ENCODE results near the gene MAF. TPM values are rescaled to one million over a fixed set of nuclear protein-coding genes. Genes with fewer than 3 reads are reported as not detected.

MAF gene
- total and polyA plus RNA-seq, 3 experiments from 2014 or later = 2.2 to 37.6 (median 36.7) TPM

GRCh38 chr16:79610771-79611170 is 10.2 kb upstream of the MAF start:
- H3K27ac Mint-ChIP-seq = no peak overlapping the region
- Histone ChIP-seq H3K4me1 (ENCODE audit: insufficient read depth, low read length) (no peaks in the 10 kb centered on the region), H3K27ac (ENCODE audit: low read depth, low read length) (no peak overlapping the region), H3K9me3 (ENCODE audit: low read length) (no peaks in the 10 kb centered on the region), H3K36me3 (ENCODE audit: insufficient read depth, low read length) (no peaks in the 10 kb centered on the region), H3K27me3 (ENCODE audit: insufficient read depth, low read length, poor library complexity, severe bottlenecking) (no peaks in the 10 kb centered on the region), H3K4me3 (ENCODE audit: low read length) (no peak overlapping the region)
- POLR2A ChIA-PET = no interaction called here
- DNase-seq = no peak
- H3K36me3 Mint-ChIP-seq = no peaks in the 10 kb centered on the region
- CTCF ChIA-PET = interaction anchor here (1.2 kb wide), 1 partner anchor 9 kb away, joined by 3 read pairs; no protein-coding TSS in a partner anchor
- H3K27me3 Mint-ChIP-seq = peaks cover 5 to 26% of the 10 kb centered on the region in 2 donors
- no peaks in the 10 kb centered on the region for H3K9me3 Mint-ChIP-seq
- no peak overlapping the region for H3K4me3 Mint-ChIP-seq
- H3K4me1 Mint-ChIP-seq = no peaks in the 10 kb centered on the region

GRCh38 chr16:79609861-79610260 is 9.3 kb upstream of the MAF start:
- H3K9me3 Mint-ChIP-seq = no peaks in the 10 kb centered on the region
- Histone ChIP-seq H3K36me3 (ENCODE audit: insufficient read depth, low read length) (no peaks in the 10 kb centered on the region), H3K4me1 (ENCODE audit: insufficient read depth, low read length) (no peaks in the 10 kb centered on the region), H3K27me3 (ENCODE audit: insufficient read depth, low read length, poor library complexity, severe bottlenecking) (no peaks in the 10 kb centered on the region), H3K9me3 (ENCODE audit: low read length) (no peaks in the 10 kb centered on the region), H3K4me3 (ENCODE audit: low read length) (no peak overlapping the region), H3K27ac (ENCODE audit: low read depth, low read length) (no peak overlapping the region)
- H3K4me3 Mint-ChIP-seq = no peak overlapping the region
- no peaks in the 10 kb centered on the region for H3K4me1 Mint-ChIP-seq
- POLR2A ChIA-PET = no interaction called here
- H3K27ac Mint-ChIP-seq = no peak overlapping the region
- no peak for DNase-seq
- H3K36me3 Mint-ChIP-seq = no peaks in the 10 kb centered on the region
- peaks cover 5 to 26% of the 10 kb centered on the region in 2 donors for H3K27me3 Mint-ChIP-seq
- CTCF ChIA-PET = no interaction called here

- H3K4me1 Mint-ChIP-seq = no peaks in the 10 kb centered on the region
- POLR2A ChIA-PET = no interaction called here
- H3K4me3 ChIP-seq (ENCODE audit: low read length) = no peak overlapping the region
- H3K9me3 ChIP-seq (ENCODE audit: low read length) = no peaks in the 10 kb centered on the region
- DNase-seq = no peak
- no peaks in the 10 kb centered on the region for H3K27me3 ChIP-seq (ENCODE audit: insufficient read depth, low read length, poor library complexity, severe bottlenecking)
- no peaks in the 10 kb centered on the region for H3K36me3 Mint-ChIP-seq
- no peak overlapping the region for H3K27ac Mint-ChIP-seq
- no peak overlapping the region for H3K4me3 Mint-ChIP-seq
- H3K27ac ChIP-seq (ENCODE audit: low read depth, low read length) = no peak overlapping the region
- CTCF ChIA-PET = interaction anchor here (2.3 kb wide), 1 partner anchor 10 kb away, joined by 7 read pairs; no protein-coding TSS in a partner anchor
- no peaks in the 10 kb centered on the region for H3K4me1 ChIP-seq (ENCODE audit: insufficient read depth, low read length)
- H3K9me3 Mint-ChIP-seq = no peaks in the 10 kb centered on the region
- no peaks in the 10 kb centered on the region for H3K36me3 ChIP-seq (ENCODE audit: insufficient read depth, low read length)
- H3K27me3 Mint-ChIP-seq = peaks cover 5 to 26% of the 10 kb centered on the region in 2 donors
Observed at GRCh38 chr16:79608976-79609375, 8.4 kb upstream of the MAF start.

GRCh38 chr16:79607587-79607986 is 7.0 kb upstream of the MAF start:
- Mint-ChIP-seq H3K9me3 (no peaks in the 10 kb centered on the region), H3K27ac (no peak overlapping the region), H3K4me1 (peaks cover 3 to 5% (median 3%) of the 10 kb centered on the region in 3 donors), H3K27me3 (peaks cover 5 to 23% of the 10 kb centered on the region in 2 donors), H3K36me3 (no peaks in the 10 kb centered on the region), H3K4me3 (no peak overlapping the region)
- Histone ChIP-seq H3K27ac (ENCODE audit: low read depth, low read length) (no peak overlapping the region), H3K4me3 (ENCODE audit: low read length) (no peak overlapping the region), H3K27me3 (ENCODE audit: insufficient read depth, low read length, poor library complexity, severe bottlenecking) (no peaks in the 10 kb centered on the region), H3K36me3 (ENCODE audit: insufficient read depth, low read length) (no peaks in the 10 kb centered on the region), H3K9me3 (ENCODE audit: low read length) (no peaks in the 10 kb centered on the region), H3K4me1 (ENCODE audit: insufficient read depth, low read length) (peaks cover 4% of the 10 kb centered on the region)
- ChIA-PET POLR2A (no interaction called here), CTCF (interaction anchor here (1.1 to 2.3 kb wide), 2 partner anchors 9 to 837 kb away, joined by 3 to 7 read pairs; no protein-coding TSS in a partner anchor)
- DNase-seq = no peak

- H3K9me3 ChIP-seq (ENCODE audit: low read length) = no peaks in the 10 kb centered on the region
- H3K27ac ChIP-seq (ENCODE audit: low read depth, low read length) = no peak overlapping the region
- H3K9me3 Mint-ChIP-seq = no peaks in the 10 kb centered on the region
- CTCF ChIA-PET = no interaction called here
- peaks cover 0 to 2% (median 0%) of the 10 kb centered on the region in 3 donors for H3K36me3 Mint-ChIP-seq
- peaks cover 14% of the 10 kb centered on the region for H3K4me1 ChIP-seq (ENCODE audit: insufficient read depth, low read length)
- H3K4me1 Mint-ChIP-seq = peaks cover 9 to 18% (median 15%) of the 10 kb centered on the region in 3 donors
- H3K36me3 ChIP-seq (ENCODE audit: insufficient read depth, low read length) = no peaks in the 10 kb centered on the region
- H3K27ac Mint-ChIP-seq = peak overlapping the region in 1 of 8 donors; percentile 80
- H3K27me3 Mint-ChIP-seq = peaks cover 3 to 15% of the 10 kb centered on the region in 2 donors
- no peak for DNase-seq
- H3K4me3 Mint-ChIP-seq = peak overlapping the region in 2 of 7 donors; percentile 3 to 51
- no peaks in the 10 kb centered on the region for H3K27me3 ChIP-seq (ENCODE audit: insufficient read depth, low read length, poor library complexity, severe bottlenecking)
- POLR2A ChIA-PET = no interaction called here
- no peak overlapping the region for H3K4me3 ChIP-seq (ENCODE audit: low read length)
Observed at GRCh38 chr16:79605999-79606398, 5.5 kb upstream of the MAF start.

GRCh38 chr16:79603055-79603454 is 2.5 kb upstream of the MAF start:
- H3K27me3 Mint-ChIP-seq = peaks cover 4 to 8% of the 10 kb centered on the region in 2 donors
- no peak for DNase-seq
- Histone ChIP-seq H3K27ac (ENCODE audit: low read depth, low read length) (no peak overlapping the region), H3K27me3 (ENCODE audit: insufficient read depth, low read length, poor library complexity, severe bottlenecking) (no peaks in the 10 kb centered on the region), H3K36me3 (ENCODE audit: insufficient read depth, low read length) (no peaks in the 10 kb centered on the region), H3K9me3 (ENCODE audit: low read length) (no peaks in the 10 kb centered on the region), H3K4me3 (ENCODE audit: low read length) (no peak overlapping the region), H3K4me1 (ENCODE audit: insufficient read depth, low read length) (peaks cover 14% of the 10 kb centered on the region)
- ChIA-PET CTCF (no interaction called here), POLR2A (no interaction called here)
- H3K4me3 Mint-ChIP-seq = peak overlapping the region in 2 of 7 donors; percentile 1 to 97
- H3K36me3 Mint-ChIP-seq = peaks cover 0 to 18% (median 0%) of the 10 kb centered on the region in 3 donors
- H3K9me3 Mint-ChIP-seq = no peaks in the 10 kb centered on the region
- H3K4me1 Mint-ChIP-seq = peaks cover 12 to 27% (median 22%) of the 10 kb centered on the region in 3 donors
- peak overlapping the region in 2 of 8 donors; percentile 27 to 52 for H3K27ac Mint-ChIP-seq

GRCh38 chr16:79602628-79603014 is 2.1 kb upstream of the MAF start:
- Histone ChIP-seq H3K9me3 (ENCODE audit: low read length) (no peaks in the 10 kb centered on the region), H3K4me1 (ENCODE audit: insufficient read depth, low read length) (peaks cover 14% of the 10 kb centered on the region), H3K27me3 (ENCODE audit: insufficient read depth, low read length, poor library complexity, severe bottlenecking) (no peaks in the 10 kb centered on the region), H3K4me3 (ENCODE audit: low read length) (peak overlapping the region; percentile 13), H3K36me3 (ENCODE audit: insufficient read depth, low read length) (no peaks in the 10 kb centered on the region), H3K27ac (ENCODE audit: low read depth, low read length) (no peak overlapping the region)
- H3K27ac Mint-ChIP-seq = peak overlapping the region in 6 of 8 donors; percentile 27 to 94 (median 72)
- ChIA-PET POLR2A (interaction anchor here (1.0 kb wide), 1 partner anchor 897 kb away, joined by 4 read pairs; no protein-coding TSS in a partner anchor), CTCF (interaction anchor here (0.6 to 3.1 kb wide), 11 partner anchors 10 to 896 kb away, joined by 3 to 18 read pairs (median 4); no protein-coding TSS in a partner anchor)
- peak overlapping the region in 6 of 7 donors; percentile 57 to 99 (median 94) for H3K4me3 Mint-ChIP-seq
- peaks cover 4 to 6% of the 10 kb centered on the region in 2 donors for H3K27me3 Mint-ChIP-seq
- H3K4me1 Mint-ChIP-seq = peaks cover 13 to 32% (median 26%) of the 10 kb centered on the region in 3 donors
- H3K9me3 Mint-ChIP-seq = no peaks in the 10 kb centered on the region
- H3K36me3 Mint-ChIP-seq = peaks cover 0 to 18% (median 0%) of the 10 kb centered on the region in 3 donors
- no peak for DNase-seq

GRCh38 chr16:79601931-79602627 is 1.5 kb upstream of the MAF start:
- ChIA-PET CTCF (interaction anchor here (0.5 to 3.1 kb wide), 21 partner anchors 9 to 896 kb away, joined by 3 to 18 read pairs (median 4); no protein-coding TSS in a partner anchor), POLR2A (interaction anchor here (0.6 to 1.1 kb wide), 3 partner anchors 670 to 1503 kb away, joined by 3 to 7 read pairs (median 4); partner anchors contain the start of gene WWOX)
- peak; percentile 41 to 85 (median 80) for DNase-seq
- H3K27ac Mint-ChIP-seq = peak overlapping the region in 7 of 8 donors; percentile 92 to 96 (median 94)
- H3K4me3 Mint-ChIP-seq = peak overlapping the region; percentile 92 to 99 (median 94)
- H3K9me3 Mint-ChIP-seq = no peaks in the 10 kb centered on the region
- Histone ChIP-seq H3K27ac (ENCODE audit: low read depth, low read length) (no peak overlapping the region), H3K9me3 (ENCODE audit: low read length) (no peaks in the 10 kb centered on the region), H3K36me3 (ENCODE audit: insufficient read depth, low read length) (no peaks in the 10 kb centered on the region), H3K4me1 (ENCODE audit: insufficient read depth, low read length) (peaks cover 14% of the 10 kb centered on the region), H3K4me3 (ENCODE audit: low read length) (peak overlapping the region; percentile 75), H3K27me3 (ENCODE audit: insufficient read depth, low read length, poor library complexity, severe bottlenecking) (no peaks in the 10 kb centered on the region)
- H3K4me1 Mint-ChIP-seq = peaks cover 15 to 36% (median 32%) of the 10 kb centered on the region in 3 donors
- peaks cover 0 to 20% (median 0%) of the 10 kb centered on the region in 3 donors for H3K36me3 Mint-ChIP-seq
- peaks cover under 1 to 4% of the 10 kb centered on the region in 2 donors for H3K27me3 Mint-ChIP-seq
